LNCaP clone FGC (cell line): ENCODE results near the gene AKT1S1.

ENCODE experiments used
- DNase-seq: peaks from one replicate; pipeline ENCODE4 v3.0.0-alpha.2; 2011; ENCODE audit warnings: low read depth
- H3K4me3 ChIP-seq: 2 replicates; pipeline ENCODE4 v1.5.1; 2011; ENCODE audit warnings: mild to moderate bottlenecking, low read depth, low read length, control low read depth
- TF ChIP-seq, protein P1 (sequence below): IDR thresholded peaks from 2 replicates; pipeline ENCODE4 v1.5.1; 2012; ENCODE audit warnings: mild to moderate bottlenecking; ENCODE audit not compliant: control insufficient read depth, insufficient read depth; ENCODE audit errors: extremely low read depth

AKT1S1 gene

GRCh38 chr19:49921871-49922795 lies 45.0 kb upstream of the AKT1S1 start:
- H3K4me3 ChIP-seq, result no peak overlapping the region
- DNase-seq, result no peak
- TF ChIP-seq, protein P1, sequence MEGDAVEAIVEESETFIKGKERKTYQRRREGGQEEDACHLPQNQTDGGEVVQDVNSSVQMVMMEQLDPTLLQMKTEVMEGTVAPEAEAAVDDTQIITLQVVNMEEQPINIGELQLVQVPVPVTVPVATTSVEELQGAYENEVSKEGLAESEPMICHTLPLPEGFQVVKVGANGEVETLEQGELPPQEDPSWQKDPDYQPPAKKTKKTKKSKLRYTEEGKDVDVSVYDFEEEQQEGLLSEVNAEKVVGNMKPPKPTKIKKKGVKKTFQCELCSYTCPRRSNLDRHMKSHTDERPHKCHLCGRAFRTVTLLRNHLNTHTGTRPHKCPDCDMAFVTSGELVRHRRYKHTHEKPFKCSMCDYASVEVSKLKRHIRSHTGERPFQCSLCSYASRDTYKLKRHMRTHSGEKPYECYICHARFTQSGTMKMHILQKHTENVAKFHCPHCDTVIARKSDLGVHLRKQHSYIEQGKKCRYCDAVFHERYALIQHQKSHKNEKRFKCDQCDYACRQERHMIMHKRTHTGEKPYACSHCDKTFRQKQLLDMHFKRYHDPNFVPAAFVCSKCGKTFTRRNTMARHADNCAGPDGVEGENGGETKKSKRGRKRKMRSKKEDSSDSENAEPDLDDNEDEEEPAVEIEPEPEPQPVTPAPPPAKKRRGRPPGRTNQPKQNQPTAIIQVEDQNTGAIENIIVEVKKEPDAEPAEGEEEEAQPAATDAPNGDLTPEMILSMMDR, result no peak

DNA sequence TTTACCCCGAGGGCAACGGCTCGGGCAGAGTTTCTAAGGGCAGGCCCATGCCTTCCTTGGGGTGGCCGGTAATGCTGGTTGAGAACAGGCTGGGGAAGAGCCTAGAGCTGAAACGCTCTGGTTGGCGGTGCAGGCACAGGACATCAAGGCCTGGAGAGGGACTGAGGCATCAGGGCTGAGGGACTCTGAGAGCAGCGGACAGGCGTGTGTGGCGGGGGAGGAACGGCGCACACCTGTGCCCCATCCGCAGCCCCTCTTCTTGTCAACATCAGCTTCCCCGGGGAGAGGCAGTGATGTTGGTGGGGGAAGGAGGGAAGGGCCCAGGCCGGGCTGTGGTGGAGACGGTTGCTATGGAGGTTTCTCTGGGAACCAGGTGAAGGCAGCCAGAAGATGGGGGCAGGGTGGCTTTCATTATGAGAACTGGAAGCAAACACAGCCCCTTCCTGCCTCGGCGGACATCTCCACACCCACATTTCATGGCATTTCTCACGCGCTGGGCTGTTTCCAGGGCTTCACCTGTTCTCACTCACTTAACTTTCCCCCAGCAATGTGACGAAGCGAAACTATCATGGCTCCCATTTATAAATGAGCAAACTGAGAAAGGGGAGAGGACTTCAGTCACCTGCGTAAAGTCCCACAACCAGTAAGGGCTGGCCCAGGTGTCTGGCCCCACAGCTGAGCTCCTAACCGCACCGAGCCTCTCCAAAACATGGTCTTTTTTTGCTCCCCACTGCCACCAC lies 43.6 kb upstream of the AKT1S1 start:
- DNase-seq, result no peak
- no peak overlapping the region for H3K4me3 ChIP-seq
- TF ChIP-seq, protein P1, result no peak

DNA sequence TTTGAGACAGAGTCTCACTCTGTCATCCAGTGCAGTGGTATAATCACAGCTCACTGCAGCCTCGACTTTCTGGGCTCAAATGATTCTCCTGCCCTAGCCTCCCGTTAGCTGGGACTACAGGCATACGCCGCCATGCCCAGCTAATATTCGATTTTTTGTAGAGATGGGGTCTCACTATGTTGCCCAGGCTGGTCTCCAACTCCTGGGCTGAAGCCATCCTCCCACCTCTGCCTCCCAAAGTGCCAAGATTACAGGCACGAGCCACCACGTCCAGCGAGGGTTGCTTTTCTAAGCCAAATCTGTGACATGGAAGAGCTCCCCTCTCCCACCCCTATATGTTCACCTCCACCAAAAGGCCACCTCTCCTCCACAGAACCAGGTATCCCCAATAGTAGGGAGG lies 40.9 kb upstream of the AKT1S1 start:
- no peak overlapping the region for H3K4me3 ChIP-seq
- no peak for DNase-seq
- TF ChIP-seq, protein P1, result no peak

DNA sequence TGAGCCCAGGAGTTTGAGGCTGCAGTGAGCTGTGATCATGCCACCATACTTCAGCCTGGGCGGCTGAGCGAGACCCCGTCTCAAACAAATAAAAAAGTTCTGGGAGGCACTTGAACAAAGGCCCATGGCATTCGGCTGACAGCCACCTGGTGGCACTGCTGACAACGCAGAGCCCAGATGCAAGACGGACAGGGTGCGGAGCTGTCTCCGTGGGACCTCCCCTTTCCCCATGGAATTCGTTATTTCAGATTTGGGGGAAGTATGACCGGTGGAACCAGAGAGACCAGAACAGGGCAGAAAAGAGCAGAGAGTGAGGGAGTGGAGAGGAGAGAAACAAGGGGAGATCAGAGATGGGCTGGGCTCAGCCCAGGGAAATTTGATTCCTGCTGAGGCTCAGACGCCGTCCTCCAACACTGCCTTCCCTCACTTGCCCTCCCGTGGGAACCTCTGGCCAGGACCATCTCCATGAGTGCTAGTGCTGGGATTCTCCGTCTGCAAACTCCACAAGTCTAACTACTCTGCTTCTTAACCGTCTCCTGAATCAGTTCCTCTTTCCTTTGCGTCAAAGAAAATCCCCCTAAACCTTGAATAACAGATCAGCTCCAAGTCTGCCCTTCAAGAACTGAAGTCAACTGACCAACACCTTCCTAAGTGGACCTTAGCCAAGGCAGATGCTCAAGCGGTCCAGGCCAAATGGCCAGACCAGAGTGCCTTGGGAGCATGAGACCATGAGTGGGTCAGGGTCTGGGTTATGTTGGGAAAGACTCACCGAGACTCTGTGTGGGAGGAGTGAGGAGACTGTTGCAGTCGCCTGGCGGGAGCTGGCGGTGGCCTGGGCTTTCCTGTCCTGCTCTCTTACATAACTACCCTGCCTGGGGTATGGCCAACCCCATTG lies 39.9 kb upstream of the AKT1S1 start:
- no peak for DNase-seq
- H3K4me3 ChIP-seq, result no peak overlapping the region
- TF ChIP-seq, protein P1, result no peak

- TF ChIP-seq, protein P1, result no peak
- no peak overlapping the region for H3K4me3 ChIP-seq
- no peak for DNase-seq
Observed at GRCh38 chr19:49915271-49915670, 38.1 kb upstream of the AKT1S1 start.

- TF ChIP-seq, protein P1, result no peak
- H3K4me3 ChIP-seq, result no peak overlapping the region
- DNase-seq, result no peak
Observed at GRCh38 chr19:49913720-49914119, 36.6 kb upstream of the AKT1S1 start.
